Activated naive CD4-positive, alpha-beta T cell treated with anti-CD3 and anti-CD28 coated beads, Interleukin-2, amount 50 U/mL, for 72 hours (primary cell): ENCODE data around the gene MYH7. TPM values are rescaled to one million over a fixed set of nuclear protein-coding genes. Genes with fewer than 3 reads are reported as not detected.
"Not testable (repeated sequence)": the region's sequence is repeated elsewhere in the genome, so short reads cannot be mapped to it uniquely, and the experiment has no call there.

Experiments used
- ATAC-seq, 2 donors: fragments of 150-1000 bp; cut with Tn5 transposase; 2 replicates each; pipeline ENCODE4 v1.10.0; 2021; ENCODE audit warnings: mild to moderate bottlenecking in 2 of 2, moderate library complexity in 2 of 2
- DNase-seq, 2 donors: peaks; one replicate each; pipeline ENCODE4 v3.0.0; 2021 to 2022; ENCODE audit warnings: low spot score in 2 of 2
- H3K27ac Mint-ChIP-seq, 2 donors: one replicate each; pipeline ENCODE4 v1.8.0; 2022; ENCODE audit warnings: mild to moderate bottlenecking in 2 of 2, mixed read lengths in 2 of 2
- H3K36me3 Mint-ChIP-seq, 2 donors: one replicate each; pipeline ENCODE4 v1.8.0; 2022; ENCODE audit warnings: mixed read lengths in 2 of 2
- H3K9me3 Mint-ChIP-seq, 2 donors: one replicate each; pipeline ENCODE4 v1.8.0; 2022; ENCODE audit warnings: mixed read lengths in 2 of 2
- total RNA-seq, 2 donors: library from RNA; stranded (reverse); gene quantifications; one replicate each; pipeline ENCODE4 v1.2.3, GENCODE V29; 2022

Gene MYH7
- total RNA-seq, 2 donors from 2014 or later = not detected

DNA sequence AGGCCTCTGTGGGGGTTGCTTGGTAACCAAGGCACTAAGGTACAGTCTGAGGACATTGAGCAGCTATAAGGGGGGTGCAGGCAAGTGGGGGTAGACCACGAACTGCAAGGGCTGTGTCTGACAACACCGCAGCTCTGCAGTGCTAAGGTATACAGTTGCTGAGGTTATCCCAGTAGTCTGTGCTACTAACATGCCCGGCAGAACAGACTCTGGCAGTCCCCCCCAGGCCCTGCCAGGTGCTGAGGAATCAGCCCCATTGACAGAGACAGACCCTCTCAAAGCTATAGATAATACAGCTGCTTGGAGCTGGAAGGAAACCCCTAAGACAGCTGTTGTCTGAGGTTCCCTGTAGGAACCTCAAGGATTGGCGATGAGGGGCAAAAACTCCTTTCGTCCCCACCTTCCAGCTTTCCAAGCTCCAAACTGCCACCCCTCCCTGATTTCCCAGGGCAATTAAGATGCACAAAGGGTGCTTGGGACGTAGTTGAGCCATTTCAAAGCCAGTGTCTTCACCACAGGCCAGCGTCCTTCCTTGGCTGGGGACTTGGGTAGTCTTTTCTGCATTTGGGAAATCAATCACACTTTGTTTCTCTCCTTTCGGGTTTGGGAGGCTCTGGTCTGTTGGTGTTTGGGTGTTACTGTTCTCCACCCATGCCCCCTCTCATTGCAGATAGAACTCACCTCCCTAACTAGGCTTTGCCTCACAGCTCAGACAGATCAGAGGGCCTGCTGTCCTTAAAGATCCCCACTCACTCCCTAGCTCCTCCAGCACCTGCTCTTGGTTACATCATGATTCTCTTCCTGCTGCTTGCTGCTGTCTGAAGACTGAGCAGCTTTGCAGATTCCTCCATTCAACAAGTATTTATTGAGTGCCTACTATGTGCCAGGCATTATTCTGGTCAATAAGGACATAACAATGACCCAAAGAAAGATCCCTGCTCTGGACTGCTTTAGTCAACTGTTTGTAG lies 2.0 kb upstream of the MYH7 start:
- H3K27ac Mint-ChIP-seq = no peak overlapping the region
- no peak for DNase-seq
- H3K9me3 Mint-ChIP-seq = no peaks in the 10 kb centered on the region
- no peak for ATAC-seq
- no peaks in the 10 kb centered on the region for H3K36me3 Mint-ChIP-seq

DNA sequence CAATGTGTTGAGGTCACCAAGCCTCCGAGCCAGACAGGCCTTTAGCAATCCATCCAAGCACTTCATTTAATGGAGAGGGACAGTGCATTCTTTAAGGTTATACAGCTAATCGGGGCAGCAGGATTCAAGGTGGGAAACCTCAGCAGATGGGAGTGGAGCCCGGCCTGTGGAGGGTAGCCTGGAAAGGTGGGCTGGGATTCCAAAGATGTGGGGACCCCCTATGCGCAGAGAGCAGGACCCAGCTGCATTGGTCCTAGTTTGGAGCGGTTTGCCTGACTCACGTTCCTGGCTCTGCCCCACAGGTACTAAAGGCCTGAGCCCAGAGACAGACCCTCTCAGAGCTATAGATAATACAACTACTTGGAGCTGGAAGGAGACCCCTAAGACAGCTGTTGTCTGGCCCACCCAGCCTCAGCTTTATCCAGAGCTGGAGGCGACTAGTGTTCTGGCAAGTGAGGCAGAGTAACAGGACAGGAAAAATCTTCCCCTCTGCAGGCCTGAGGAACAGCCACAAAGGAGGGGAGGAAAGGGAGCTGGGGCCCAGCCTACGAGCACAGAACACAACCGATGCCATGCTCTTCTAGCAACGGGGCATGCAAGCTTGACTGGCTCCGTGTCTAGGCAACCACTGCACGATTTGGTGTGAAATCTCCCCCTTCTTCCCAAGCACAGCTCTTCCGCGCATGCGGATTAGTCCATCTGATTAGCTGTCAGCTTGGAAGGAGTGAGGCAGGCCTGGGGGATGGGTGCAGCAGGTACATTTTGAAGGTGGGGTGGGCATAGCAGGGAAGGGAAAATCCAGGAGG lies 1.1 kb upstream of the MYH7 start:
- ATAC-seq = no peak
- Mint-ChIP-seq H3K9me3 (no peaks in the 10 kb centered on the region), H3K27ac (no peak overlapping the region), H3K36me3 (no peaks in the 10 kb centered on the region)
- peak in 1 of 2 donors; percentile 37 for DNase-seq

GRCh38 chr14:23434488-23435222 lies 805 bp downstream of the MYH7 start:
- Mint-ChIP-seq H3K9me3 (no peaks in the 10 kb centered on the region), H3K27ac (no peak overlapping the region), H3K36me3 (no peaks in the 10 kb centered on the region)
- ATAC-seq = no peak
- peak in 1 of 2 donors; percentile 26 for DNase-seq

DNA sequence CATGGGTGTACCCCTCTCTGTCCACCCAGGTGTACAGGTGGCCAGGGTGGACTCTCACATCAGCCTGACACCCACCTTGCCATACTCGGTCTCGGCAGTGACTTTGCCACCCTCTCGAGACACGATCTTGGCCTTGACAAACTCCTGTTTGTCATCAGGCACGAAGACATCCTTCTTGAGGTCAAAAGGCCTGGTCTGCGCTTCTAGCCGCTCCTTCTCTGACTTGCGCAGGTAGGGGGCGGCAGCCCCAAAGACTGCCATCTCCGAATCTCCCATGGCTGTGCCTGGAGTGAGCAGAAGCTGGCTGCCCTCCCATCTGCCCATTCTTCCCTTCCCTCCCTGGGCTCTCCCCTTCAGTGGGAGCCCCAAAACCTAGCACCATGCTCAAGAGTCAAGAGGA lies 2.0 kb downstream of the MYH7 start:
- ATAC-seq (no peak), DNase-seq (peak in 1 of 2 donors; percentile 4)
- Mint-ChIP-seq H3K9me3 (no peaks in the 10 kb centered on the region), H3K36me3 (no peaks in the 10 kb centered on the region), H3K27ac (peak overlapping the region in 1 of 2 donors; percentile 78)

- H3K9me3 Mint-ChIP-seq = no peaks in the 10 kb centered on the region
- H3K27ac Mint-ChIP-seq = peak overlapping the region in 1 of 2 donors; percentile 66
- H3K36me3 Mint-ChIP-seq = no peaks in the 10 kb centered on the region
- DNase-seq (peak in 1 of 2 donors; percentile 28), ATAC-seq (no peak)
Measured at GRCh38 chr14:23432946-23433345, 2.5 kb downstream of the MYH7 start.

GRCh38 chr14:23432102-23432925 lies 3.1 kb downstream of the MYH7 start:
- H3K36me3 Mint-ChIP-seq = no peaks in the 10 kb centered on the region
- no peaks in the 10 kb centered on the region for H3K9me3 Mint-ChIP-seq
- H3K27ac Mint-ChIP-seq = peak overlapping the region in 1 of 2 donors; percentile 66
- ATAC-seq = no peak
- DNase-seq = peak in 1 of 2 donors; percentile 26

DNA sequence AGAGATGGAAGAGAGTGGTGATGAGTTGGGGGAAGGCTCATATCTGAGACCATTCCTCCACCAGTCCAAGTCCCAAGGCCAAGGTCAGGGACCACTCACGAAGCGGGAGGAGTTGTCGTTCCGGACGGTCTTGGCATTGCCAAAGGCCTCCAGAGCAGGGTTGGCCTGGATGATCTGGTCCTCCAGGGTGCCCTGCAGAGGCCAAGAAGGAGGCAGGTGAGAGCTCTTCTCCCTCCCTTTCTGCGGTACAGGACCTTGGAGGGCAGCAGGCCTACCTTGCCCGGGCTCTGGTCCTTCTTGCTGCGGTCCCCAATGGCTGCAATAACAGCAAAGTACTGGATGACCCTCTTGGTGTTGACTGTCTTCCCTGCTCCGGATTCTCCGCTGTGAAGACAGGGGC lies 4.0 kb downstream of the MYH7 start:
- Mint-ChIP-seq H3K36me3 (no peaks in the 10 kb centered on the region), H3K27ac (peak overlapping the region in 1 of 2 donors; percentile 66), H3K9me3 (no peaks in the 10 kb centered on the region)
- ATAC-seq = no peak
- peak in 1 of 2 donors; percentile 35 for DNase-seq

DNA sequence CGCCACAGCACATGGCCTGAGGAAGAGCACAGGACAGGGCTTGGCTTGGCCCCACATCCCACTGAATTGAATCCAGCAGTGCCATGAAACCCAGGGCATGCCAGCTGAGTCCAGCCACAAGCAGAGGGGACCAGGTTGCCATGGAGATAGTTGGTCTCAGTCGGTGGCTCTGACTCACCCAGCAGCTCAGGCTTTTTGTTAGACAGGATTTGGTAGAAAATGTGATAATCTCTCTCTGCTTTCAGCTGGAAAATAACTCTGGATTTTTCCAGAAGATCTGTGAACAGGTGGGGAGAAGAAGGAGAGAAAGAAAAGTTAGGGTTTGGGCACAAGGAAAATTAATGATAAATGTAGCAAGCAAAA lies 4.8 kb downstream of the MYH7 start:
- H3K9me3 Mint-ChIP-seq = no peaks in the 10 kb centered on the region
- ATAC-seq (peak in 1 of 2 donors; percentile 46), DNase-seq (no peak)
- H3K36me3 Mint-ChIP-seq = no peaks in the 10 kb centered on the region
- no peak overlapping the region for H3K27ac Mint-ChIP-seq

GRCh38 chr14:23430016-23430722 lies 5.3 kb downstream of the MYH7 start:
- DNase-seq = no peak
- Mint-ChIP-seq H3K36me3 (no peaks in the 10 kb centered on the region), H3K27ac (no peak overlapping the region), H3K9me3 (no peaks in the 10 kb centered on the region)
- no peak for ATAC-seq

DNA sequence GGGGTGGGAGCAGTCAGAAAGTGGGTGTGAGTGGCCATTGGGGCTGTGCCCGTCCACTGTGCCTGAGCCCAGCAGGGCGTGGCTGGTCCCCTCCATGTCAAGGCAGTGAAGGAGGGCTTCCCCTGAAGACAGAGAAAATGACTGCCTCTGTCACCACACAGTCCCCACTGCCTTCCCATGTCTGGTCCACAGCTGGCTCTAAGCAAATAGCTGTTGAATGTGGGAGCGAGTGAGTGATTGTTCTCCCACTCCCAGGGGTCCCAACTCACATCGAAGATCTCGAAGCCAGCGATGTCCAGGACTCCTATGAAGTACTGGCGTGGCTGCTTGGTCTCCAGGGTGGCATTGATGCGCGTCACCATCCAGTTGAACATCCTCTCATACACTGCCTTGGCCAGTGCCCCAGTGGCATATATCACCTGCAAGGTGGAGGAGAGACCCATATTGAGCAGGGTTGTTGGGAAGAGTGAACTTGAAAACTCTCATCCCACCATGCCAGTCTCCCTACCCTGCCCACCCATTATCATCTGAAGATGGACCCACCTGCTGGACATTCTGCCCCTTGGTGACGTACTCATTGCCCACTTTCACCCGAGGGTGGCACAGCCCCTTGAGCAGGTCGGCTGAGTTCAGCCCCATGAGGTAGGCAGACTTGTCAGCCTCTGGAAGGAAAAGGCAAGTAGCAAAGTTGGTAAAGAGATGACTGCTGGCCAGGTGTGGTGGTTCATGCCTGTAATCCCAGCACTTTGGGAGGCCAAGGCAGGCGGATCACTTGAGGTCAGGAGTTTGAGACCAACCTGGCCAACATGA lies 6.6 kb downstream of the MYH7 start:
- no peaks in the 10 kb centered on the region for H3K36me3 Mint-ChIP-seq
- ATAC-seq = no peak
- no peaks in the 10 kb centered on the region for H3K9me3 Mint-ChIP-seq
- H3K27ac Mint-ChIP-seq = no peak overlapping the region
- DNase-seq = no peak

GRCh38 chr14:23425798-23426197 lies 9.7 kb downstream of the MYH7 start:
- not testable (repeated sequence) for ATAC-seq, H3K36me3 Mint-ChIP-seq, H3K27ac Mint-ChIP-seq, DNase-seq, H3K9me3 Mint-ChIP-seq

DNA sequence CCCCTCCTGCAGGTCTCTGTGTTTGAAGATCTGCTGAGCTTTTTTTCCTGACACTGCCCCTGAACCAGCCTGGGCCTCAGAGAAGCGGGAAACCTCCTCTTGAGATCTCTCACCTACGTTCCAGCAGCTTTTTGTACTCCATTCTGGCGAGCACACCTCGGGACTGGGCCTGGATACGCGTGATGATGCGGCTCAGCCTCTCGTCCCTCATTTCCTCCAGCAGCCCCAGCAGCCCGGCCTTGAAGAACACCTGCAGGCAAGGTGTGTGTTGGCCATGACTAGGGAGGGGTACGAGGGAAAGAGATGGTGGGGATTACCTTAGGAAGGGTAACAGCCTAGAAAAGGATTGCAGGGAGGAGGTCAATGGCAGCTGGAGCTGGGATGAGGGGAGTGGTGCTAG lies 10.3 kb downstream of the MYH7 start:
- ATAC-seq = no peak
- DNase-seq = no peak
- Mint-ChIP-seq H3K9me3 (no peaks in the 10 kb centered on the region), H3K27ac (no peak overlapping the region), H3K36me3 (no peaks in the 10 kb centered on the region)

GRCh38 chr14:23423657-23424056 lies 11.8 kb downstream of the MYH7 start:
- ATAC-seq (no peak), DNase-seq (no peak)
- Mint-ChIP-seq H3K27ac (peak overlapping the region in 1 of 2 donors; percentile 58), H3K9me3 (no peaks in the 10 kb centered on the region), H3K36me3 (no peaks in the 10 kb centered on the region)

DNA sequence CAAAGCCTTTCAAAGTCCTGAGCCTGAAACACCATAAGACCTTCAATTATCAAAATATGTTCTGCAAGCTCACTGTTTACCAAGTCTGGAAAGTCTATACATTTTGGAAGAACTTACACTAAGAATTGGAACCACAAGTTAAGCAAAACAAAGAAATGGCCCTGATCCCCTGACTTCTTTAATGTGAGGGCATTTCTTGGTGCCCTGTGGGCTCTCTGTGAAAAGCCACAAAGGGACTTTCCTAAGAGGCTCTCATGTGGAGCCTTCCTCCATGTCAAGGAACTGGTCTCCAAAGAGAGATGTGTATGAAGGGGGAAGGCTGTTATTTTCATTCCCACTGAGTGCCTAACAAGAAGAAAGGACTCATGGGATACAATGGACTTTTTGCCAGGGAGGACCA lies 13.9 kb downstream of the MYH7 start:
- no peaks in the 10 kb centered on the region for H3K36me3 Mint-ChIP-seq
- ATAC-seq (peak in 1 of 2 donors; percentile 93), DNase-seq (peak in 1 of 2 donors; percentile 17)
- H3K9me3 Mint-ChIP-seq = no peaks in the 10 kb centered on the region
- H3K27ac Mint-ChIP-seq = peak overlapping the region in 1 of 2 donors; percentile 12

- H3K36me3 Mint-ChIP-seq, H3K9me3 Mint-ChIP-seq, H3K27ac Mint-ChIP-seq, ATAC-seq, DNase-seq: not testable (repeated sequence)
Measured at GRCh38 chr14:23419646-23420045, 15.8 kb downstream of the MYH7 start.
